ENCODE data around the gene C2orf74. TPM values are rescaled to one million over a fixed set of nuclear protein-coding genes. Genes with fewer than 3 reads are reported as not detected.

C2orf74 gene
- total and polyA plus RNA-seq, 9 of the 15 experiments (the other 6 are each of a cell fraction or from before 2014, with no cell fraction given): not detected

- TF ChIP-seq NCOA1 (IDR thresholded peaks at IDR 0.05; ENCODE audit: low read depth): peak; percentile 71
- peak; percentile 87 for TF ChIP-seq ATF7 (IDR thresholded peaks at IDR 0.05)
- TF ChIP-seq CHD4 (IDR thresholded peaks at IDR 0.05; ENCODE audit: insufficient read depth, insufficient replicate concordance, low read depth, low read length, poor library complexity, severe bottlenecking): no peak
- peak; percentile 79; the same call in 1 of the 2 replicates for TF ChIP-seq MTA3 (IDR thresholded peaks at IDR 0.05; ENCODE audit: borderline replicate concordance)
- no peak; the same call in 1 of the 2 replicates for TF ChIP-seq HDAC2 (IDR thresholded peaks at IDR 0.05)
- no peak for TF ChIP-seq NCOA4 (IDR thresholded peaks at IDR 0.05; ENCODE audit: partially characterized antibody)
- no peak for TF ChIP-seq SMAD3 (CRISPR knock-in tag; conservative IDR thresholded peaks at IDR 0.05)
- TF ChIP-seq, protein P1, sequence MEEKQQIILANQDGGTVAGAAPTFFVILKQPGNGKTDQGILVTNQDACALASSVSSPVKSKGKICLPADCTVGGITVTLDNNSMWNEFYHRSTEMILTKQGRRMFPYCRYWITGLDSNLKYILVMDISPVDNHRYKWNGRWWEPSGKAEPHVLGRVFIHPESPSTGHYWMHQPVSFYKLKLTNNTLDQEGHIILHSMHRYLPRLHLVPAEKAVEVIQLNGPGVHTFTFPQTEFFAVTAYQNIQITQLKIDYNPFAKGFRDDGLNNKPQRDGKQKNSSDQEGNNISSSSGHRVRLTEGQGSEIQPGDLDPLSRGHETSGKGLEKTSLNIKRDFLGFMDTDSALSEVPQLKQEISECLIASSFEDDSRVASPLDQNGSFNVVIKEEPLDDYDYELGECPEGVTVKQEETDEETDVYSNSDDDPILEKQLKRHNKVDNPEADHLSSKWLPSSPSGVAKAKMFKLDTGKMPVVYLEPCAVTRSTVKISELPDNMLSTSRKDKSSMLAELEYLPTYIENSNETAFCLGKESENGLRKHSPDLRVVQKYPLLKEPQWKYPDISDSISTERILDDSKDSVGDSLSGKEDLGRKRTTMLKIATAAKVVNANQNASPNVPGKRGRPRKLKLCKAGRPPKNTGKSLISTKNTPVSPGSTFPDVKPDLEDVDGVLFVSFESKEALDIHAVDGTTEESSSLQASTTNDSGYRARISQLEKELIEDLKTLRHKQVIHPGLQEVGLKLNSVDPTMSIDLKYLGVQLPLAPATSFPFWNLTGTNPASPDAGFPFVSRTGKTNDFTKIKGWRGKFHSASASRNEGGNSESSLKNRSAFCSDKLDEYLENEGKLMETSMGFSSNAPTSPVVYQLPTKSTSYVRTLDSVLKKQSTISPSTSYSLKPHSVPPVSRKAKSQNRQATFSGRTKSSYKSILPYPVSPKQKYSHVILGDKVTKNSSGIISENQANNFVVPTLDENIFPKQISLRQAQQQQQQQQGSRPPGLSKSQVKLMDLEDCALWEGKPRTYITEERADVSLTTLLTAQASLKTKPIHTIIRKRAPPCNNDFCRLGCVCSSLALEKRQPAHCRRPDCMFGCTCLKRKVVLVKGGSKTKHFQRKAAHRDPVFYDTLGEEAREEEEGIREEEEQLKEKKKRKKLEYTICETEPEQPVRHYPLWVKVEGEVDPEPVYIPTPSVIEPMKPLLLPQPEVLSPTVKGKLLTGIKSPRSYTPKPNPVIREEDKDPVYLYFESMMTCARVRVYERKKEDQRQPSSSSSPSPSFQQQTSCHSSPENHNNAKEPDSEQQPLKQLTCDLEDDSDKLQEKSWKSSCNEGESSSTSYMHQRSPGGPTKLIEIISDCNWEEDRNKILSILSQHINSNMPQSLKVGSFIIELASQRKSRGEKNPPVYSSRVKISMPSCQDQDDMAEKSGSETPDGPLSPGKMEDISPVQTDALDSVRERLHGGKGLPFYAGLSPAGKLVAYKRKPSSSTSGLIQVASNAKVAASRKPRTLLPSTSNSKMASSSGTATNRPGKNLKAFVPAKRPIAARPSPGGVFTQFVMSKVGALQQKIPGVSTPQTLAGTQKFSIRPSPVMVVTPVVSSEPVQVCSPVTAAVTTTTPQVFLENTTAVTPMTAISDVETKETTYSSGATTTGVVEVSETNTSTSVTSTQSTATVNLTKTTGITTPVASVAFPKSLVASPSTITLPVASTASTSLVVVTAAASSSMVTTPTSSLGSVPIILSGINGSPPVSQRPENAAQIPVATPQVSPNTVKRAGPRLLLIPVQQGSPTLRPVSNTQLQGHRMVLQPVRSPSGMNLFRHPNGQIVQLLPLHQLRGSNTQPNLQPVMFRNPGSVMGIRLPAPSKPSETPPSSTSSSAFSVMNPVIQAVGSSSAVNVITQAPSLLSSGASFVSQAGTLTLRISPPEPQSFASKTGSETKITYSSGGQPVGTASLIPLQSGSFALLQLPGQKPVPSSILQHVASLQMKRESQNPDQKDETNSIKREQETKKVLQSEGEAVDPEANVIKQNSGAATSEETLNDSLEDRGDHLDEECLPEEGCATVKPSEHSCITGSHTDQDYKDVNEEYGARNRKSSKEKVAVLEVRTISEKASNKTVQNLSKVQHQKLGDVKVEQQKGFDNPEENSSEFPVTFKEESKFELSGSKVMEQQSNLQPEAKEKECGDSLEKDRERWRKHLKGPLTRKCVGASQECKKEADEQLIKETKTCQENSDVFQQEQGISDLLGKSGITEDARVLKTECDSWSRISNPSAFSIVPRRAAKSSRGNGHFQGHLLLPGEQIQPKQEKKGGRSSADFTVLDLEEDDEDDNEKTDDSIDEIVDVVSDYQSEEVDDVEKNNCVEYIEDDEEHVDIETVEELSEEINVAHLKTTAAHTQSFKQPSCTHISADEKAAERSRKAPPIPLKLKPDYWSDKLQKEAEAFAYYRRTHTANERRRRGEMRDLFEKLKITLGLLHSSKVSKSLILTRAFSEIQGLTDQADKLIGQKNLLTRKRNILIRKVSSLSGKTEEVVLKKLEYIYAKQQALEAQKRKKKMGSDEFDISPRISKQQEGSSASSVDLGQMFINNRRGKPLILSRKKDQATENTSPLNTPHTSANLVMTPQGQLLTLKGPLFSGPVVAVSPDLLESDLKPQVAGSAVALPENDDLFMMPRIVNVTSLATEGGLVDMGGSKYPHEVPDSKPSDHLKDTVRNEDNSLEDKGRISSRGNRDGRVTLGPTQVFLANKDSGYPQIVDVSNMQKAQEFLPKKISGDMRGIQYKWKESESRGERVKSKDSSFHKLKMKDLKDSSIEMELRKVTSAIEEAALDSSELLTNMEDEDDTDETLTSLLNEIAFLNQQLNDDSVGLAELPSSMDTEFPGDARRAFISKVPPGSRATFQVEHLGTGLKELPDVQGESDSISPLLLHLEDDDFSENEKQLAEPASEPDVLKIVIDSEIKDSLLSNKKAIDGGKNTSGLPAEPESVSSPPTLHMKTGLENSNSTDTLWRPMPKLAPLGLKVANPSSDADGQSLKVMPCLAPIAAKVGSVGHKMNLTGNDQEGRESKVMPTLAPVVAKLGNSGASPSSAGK (IDR thresholded peaks at IDR 0.05): peak; percentile 92
- TF ChIP-seq, protein P2, sequence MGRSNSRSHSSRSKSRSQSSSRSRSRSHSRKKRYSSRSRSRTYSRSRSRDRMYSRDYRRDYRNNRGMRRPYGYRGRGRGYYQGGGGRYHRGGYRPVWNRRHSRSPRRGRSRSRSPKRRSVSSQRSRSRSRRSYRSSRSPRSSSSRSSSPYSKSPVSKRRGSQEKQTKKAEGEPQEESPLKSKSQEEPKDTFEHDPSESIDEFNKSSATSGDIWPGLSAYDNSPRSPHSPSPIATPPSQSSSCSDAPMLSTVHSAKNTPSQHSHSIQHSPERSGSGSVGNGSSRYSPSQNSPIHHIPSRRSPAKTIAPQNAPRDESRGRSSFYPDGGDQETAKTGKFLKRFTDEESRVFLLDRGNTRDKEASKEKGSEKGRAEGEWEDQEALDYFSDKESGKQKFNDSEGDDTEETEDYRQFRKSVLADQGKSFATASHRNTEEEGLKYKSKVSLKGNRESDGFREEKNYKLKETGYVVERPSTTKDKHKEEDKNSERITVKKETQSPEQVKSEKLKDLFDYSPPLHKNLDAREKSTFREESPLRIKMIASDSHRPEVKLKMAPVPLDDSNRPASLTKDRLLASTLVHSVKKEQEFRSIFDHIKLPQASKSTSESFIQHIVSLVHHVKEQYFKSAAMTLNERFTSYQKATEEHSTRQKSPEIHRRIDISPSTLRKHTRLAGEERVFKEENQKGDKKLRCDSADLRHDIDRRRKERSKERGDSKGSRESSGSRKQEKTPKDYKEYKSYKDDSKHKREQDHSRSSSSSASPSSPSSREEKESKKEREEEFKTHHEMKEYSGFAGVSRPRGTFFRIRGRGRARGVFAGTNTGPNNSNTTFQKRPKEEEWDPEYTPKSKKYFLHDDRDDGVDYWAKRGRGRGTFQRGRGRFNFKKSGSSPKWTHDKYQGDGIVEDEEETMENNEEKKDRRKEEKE (IDR thresholded peaks at IDR 0.05; ENCODE audit: borderline replicate concordance in 1 of 2, control insufficient read depth in 1 of 2, low read depth in 2 of 2, low read length in 1 of 2): no peak
- TF ChIP-seq SETDB1 (IDR thresholded peaks at IDR 0.05; ENCODE audit: low read length): peak; percentile 48
These were observed 15.1 kb downstream of the C2orf74 start (continued) for GRCh38 chr2:61176755-61177726.
